GM19238 (cell line): ENCODE results near the gene CLN6.
"Not testable (repeated sequence)": the region's sequence is repeated elsewhere in the genome, so short reads cannot be mapped to it uniquely, and the experiment has no call there.

Source experiments
- DNase-seq: peaks from one replicate; pipeline ENCODE4 v3.0.0; 2011; ENCODE audit warnings: low spot score; ENCODE audit not compliant: insufficient read length

Gene CLN6

DNA sequence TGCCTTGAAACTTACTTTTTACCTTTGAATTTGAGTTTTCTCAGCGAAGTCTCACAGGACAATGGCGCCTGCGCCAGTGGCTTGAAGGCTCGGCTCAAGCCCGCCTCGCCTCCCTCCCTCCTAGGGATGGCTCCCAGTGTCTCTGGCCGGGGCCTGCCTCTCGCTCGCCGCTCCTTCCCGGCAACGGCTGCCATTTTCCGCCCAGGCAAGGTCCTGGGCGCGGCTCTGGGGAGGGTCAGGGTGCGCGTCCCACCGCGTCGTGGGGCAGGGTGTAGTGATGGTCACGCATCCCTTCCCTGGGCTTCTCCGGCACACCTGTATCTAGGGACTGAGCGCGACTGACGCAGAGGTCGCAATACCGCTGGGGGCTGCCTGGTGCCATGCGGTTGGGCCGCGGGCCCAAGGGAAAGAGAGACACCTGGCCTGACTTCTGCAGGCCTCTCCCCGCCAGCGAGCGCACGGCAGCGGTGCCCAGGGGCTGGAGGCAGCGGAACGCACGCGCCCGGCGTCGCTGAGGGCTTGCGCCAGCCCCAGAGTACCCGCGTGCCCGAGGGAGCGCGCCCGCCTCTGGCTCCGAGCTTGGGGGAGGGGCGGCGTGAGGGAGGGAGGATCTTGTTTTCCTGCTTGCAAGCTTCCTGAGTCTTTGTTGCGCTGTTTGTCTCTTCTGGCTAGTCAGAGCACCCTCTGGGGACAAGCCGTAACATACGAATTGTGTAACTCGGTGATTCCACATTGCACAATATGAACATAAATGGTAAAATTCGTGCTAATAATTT, 27.3 kb upstream of the CLN6 start:
- no peak for DNase-seq

DNA sequence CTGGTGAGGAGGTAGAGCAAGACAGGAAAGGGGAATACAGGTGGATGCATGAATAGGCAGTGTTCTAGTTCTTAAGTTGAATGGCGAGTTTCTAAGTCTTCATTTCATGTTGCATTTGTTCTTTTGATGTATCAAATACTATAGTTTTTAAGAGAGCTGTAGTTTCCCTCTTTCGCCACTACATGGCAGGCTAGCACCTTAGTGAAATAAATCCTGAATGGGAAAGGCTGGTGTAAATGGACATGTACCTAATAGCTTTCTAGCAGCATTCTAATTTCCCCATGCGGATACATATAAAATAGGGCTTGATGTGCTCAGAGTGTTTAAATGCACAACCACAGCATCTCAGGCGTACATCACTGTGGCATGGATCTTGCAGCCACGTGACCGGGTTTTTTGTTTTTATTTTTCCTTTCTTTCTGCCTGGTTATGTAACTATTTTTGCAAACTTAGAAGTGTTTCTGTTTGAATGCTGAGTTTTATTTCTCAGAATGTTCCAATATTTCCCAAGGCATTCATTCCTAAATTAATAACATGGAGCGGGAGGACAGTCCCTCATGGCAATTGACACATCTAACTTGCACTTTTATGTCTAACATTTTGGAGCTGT, 23.5 kb upstream of the CLN6 start:
- no peak for DNase-seq

DNA sequence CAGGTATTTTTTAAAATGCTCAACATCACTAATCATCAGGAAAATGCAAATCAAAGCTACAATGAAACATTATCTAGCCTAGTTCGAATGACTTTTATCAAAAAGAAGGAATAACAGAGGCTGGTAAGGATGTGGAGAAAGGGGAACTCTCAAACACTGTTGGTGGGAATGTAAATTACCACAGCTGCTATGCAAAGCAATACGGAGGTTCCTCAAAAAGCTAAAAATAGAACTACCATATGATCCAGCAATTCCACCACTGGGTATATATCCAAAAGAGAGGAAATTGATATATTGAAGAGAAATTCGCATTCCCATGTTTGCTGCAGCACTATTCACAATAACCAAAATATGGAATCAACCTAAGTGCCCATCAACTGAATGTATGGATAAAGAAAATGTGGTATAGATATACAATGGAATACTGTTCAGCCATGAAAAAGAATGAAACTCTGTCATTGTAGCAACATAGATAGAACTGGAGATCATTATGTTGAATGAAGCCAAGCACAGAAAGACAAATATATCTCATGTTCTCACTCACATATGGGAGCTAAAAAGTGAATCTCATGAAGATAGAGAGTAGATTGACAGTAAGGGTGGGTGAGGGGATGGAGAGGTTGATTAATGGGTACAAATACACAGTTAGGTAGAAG, 19.7 kb upstream of the CLN6 start:
- DNase-seq = no peak

DNA sequence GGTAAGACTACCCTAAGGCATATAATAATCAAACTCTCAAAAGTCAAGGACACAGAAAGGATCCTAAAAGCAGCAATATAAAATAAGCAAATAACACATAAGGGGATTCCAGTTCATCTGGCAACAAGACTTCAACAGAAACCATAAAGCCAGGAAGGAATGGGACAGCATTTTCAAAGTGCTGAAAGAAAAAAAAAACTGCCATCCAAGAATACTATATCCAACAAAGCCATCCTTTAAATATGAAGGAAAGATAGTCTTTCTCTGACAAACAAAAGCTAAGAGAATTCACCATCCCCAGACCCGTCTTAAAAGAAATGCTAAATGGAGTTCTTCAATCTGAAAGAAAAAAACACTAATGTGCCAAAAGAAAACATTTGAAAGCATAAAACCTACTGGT, 14.7 kb upstream of the CLN6 start:
- DNase-seq = no peak

DNA sequence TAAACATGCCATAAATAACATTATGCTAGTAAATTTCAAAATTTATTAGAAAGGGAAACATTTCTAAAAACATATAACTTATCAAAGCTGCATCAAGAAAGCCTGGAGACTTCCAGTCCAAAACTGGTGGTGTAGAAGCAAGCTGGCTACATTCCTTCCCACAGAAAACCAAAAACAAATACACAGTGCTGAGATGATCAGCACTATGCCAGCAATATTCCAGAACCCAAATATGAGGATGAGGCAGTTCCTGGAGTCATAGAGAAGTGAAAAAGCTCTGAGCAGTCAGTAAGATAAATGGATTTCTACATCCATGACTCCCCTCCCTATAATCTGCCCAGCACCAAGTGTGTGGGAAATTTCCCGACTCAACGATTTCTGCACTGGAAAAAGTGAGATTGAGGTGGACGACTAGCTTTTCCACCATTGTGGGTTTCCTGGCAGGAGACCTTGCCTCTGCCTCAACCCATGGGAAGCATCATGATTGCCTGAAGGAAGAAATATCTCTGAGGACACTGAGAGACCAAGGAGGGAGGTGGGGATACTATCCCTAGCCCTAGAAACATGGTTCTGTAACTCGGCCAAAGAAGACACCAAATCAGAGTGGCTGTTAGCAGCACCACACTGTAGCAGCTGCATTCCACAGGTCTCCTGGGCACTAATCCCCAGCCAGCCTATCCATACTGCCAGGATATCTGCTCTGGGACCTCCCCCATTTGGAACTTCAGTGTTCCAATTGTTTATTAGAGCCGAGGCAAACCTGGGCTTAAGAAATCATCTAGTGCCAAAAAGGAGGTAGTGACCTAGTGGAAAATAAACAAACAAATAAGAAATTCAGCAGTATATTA, 11.8 kb upstream of the CLN6 start:
- DNase-seq = no peak

DNA sequence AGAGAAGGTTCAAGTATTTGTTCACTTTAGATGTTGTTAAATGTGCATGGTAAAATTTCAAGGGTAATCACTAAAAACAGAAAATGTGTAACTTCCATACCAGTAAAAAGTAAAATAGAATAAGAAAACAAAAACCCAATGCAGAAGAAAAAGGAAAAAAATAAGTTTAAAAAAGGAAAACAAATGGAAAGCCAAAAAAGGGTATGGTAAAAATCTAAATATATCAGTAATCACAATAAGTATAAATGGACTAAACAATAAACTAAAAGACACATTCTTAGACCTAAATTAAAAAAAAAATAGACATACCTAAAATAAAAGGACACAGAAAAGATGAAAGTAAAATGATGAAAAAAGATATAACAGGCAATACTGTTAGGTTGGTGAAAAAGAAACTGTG, 9.5 kb upstream of the CLN6 start:
- DNase-seq = no peak

DNA sequence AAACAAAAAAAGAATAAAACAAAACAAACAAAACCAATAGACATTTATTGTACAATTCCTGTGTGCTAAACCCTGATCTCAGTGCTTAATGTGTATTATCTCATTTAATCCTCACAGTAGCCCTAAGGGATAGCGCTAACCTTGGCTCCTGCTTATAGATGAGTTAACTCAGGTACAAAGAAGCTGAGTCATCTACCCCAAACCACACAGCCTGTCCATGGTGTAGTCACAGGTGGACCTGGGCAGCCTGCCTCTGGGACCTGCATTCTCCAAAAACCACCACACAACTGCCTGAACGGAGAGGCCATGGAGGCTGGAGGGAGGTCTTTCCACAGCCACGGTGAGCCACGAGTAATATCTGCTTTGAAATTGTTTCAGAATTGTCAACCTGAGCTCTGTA, 5.5 kb upstream of the CLN6 start:
- DNase-seq = no peak

DNA sequence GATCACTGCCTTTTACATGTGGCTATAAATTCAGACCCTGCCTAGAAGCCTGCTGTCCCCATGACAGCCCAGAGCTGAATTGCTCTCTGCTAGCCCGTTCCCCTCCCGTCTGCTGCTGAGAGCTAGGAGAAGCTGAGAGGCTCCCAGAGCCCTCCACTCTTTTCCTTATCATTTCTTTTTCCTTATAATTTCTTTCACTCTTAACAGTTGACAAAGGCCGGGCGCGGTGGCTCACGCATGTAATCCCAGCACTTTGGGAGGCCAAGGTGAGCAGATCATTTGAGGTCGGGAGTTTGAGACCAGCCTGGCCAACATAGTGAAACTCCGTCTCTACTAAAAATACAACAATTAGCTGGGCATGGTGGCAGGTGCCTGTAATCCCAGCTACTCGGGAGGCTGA, 5.0 kb upstream of the CLN6 start:
- not testable (repeated sequence) for DNase-seq

DNA sequence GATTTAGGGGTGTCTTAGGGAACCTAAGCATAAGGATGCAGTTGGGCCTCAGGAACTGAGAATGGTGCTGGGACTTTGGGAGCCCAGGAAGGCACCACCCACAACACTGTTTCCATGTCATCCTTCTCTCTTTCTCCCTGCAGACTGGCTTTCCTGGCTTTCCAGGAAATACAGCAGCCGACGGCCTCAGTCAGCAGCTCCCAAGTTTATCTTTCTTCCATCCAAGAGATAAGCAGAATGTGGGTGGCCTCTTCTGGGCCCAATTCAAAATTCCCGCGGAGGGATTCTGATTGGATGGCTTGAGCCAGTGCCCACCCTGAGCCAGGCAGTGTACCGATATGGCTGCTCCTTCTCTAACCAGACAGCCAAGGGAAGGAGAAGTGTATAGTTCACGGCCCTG, 4.5 kb upstream of the CLN6 start:
- no peak for DNase-seq

DNA sequence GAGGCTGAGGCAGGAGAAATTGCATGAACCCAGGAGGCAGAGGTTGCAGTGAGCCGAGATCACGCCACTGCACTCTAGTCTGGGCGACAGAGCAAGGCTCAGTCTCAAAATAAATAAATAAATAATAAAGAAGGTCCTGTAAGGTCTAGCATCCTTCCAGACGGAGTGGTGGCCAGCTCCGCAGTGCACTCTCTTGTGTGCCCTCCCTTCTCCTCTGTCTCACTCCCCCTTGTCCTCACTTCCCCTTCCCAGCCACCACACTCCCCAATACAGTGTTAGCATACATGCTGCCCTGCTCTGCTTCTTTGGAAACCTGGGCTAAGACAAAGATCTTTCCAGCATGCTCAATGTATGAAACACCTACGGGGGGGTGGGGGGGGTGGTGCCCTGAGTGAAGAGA, 3.4 kb upstream of the CLN6 start:
- no peak for DNase-seq

DNA sequence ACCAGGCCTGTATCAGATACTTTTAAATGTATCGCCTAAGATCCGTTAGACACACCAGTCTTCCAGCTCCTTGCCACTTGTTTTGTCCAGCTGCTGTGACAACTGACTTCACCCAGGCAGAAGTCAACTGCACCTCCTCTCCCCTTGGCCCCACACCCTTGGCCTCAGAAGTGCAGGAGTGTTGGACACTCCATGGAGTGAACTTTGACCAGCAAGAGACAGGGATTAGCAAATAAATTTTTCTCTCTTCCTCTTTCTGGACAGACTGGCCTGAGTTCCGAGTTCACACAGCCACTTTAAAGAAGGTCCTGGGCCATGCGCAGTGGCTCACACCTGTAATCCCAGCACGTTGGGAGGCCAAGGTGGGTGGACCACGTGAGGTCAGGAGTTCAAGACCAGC, 2.9 kb upstream of the CLN6 start:
- DNase-seq = no peak

DNA sequence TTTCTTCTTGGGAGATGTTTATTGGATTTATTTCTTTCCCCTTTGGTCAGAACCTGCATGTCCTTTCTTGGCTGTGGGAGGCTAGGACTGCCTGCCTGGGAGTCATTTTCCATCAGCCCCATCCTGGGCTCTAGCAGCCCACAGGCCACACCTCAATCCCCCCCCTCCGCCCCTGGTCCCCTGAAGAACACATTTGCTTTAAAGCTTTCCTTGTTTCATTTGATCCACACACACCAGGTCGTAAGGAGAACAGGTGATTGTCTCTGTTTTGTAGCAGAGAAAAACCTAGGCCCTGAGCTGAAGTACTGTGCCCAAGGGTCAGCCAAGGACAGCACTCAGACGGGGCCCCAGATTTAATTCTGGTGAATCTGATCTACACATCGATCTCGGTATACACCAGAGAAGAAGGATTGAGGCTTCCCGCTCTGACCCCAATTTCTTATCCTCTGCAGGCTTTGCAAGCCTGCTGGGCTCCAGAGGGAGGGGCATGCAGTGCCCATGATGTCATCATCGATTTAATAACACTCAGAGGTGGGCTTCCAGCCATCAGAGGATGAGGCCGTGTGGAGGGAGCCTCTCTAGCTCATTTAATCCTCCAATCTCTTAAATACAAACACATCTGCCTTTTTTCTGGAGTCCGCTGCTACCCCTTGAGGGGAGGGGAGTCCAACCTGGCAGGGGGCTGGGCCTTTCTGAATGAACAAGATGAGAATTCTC, 1.7 kb upstream of the CLN6 start:
- no peak for DNase-seq

DNA sequence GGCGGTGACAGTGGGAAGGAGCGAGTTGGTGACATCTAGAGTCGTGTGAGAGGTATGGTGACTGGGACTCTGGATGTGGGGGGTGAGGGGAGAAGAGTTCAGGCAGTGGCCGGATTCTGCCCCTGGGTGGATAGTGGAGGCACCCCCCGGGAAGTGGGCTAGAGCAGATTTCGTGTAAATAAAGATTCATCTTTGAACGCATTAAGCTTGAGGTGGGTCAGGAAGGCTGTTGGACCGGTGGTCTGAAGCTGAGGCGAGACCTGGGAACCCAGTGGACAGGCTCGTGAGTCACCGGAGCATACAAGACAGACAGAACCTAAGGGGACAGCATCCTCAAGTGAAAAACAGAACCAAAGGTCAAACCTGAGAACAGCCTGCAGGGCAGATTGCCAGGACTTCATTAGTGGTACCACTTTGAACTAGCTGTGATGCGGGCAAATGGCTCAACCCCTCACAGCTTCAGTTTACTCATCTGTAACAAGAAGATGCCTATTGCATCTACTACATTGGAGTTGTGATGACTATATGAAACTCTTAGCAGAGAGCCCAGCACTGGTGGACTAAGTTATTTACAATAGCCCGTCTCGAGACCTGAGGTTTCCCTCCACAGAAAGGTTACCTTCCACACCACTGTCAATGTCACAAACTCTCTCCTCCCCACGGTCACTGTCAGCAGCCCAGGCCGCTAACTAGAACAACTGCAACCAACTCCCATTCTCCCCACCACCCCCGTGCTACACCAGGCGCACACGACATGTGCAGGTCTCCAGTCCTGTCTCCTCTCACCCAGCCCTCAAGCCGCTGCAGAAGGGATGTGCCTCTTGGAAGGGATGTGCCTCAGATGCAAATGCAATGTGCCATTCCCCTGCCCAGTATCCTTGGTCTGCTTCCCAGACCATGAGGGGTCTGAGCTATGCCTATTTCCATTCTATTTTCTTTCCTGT, 901 bp upstream of the CLN6 start:
- peak; percentile 59 for DNase-seq

DNA sequence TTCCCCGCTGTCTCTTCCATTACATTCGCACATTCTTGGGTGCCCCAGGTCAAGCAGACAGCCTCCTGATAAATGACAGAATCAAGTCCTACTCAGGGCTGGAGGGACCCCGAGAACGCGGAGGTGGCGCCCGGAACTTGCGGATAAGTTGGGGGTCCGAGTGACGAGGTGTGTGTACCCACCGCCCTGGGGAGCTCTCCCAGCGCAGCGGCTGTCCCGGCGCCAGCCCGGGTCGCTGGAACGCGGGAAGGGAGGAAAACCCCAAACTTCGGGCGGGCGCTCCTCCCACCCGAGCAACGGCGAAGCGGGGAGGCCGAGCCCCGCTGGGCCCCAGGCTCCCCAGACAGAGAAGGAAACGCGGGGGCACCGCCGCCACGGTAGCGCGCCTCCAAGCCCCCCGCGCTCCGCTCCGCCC, 550 bp downstream of the CLN6 start:
- DNase-seq = no peak

DNA sequence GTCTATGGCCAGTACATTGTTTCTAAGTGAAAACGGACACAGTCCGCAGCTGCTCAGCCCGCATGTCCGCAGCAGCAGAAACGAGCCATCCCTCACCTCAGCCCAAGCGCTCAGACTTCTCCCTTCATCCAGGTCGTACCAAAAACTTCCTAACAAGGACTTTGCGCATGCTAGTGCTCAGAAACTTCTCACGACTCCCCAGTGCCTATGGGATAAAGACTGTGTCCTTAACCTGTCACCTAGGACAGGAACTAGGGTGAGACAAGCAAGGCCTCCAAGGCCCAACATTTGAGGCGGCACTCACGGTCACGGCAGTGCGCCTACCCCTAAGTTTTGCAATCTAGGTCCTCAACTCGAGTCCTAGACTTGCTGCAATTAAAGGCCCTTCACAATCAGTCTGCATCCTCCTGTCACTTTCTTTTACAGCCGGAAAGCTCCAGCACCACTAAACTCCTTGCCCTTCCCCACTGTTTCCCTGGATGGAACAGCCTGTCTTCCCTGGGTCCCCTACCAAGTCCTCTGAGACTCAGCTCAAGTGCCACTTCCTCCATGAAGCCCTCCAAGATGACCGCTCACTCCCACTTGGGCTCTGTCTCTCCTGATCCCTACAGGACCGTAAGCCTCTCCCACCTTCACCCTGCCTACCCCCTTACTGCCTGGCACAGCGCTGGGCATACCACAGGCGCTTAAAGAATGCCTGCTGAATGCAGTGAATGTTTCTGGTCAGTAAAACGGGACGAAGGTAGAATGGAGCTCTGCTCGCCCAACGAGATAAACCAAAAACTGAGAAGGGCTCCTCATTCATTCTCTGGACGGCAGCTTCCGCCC, 1.2 kb downstream of the CLN6 start:
- DNase-seq = no peak

DNA sequence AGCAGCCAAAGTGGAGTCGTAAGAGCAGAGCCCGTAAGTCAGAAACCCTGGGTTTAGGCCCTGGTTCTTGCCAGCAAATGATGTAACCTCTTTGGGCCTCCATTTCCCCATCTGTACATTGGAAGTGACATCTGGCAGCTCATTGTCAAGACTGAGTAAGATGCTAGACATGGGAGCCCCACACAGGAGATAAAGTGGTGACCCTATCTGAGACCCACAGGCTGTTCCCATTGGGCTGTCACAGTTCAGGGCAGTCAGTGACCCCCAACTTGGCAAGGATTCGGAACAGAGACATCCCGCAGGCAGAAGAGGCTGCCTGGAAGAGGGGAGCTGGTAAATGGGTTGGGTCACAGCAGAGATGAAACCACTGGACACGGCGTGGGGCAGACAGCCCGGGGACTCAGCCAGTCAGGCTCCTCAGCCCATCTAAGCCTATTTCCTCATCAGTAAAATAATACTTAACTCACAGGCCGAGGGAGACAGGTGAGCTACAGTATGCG, 1.8 kb downstream of the CLN6 start:
- no peak for DNase-seq

DNA sequence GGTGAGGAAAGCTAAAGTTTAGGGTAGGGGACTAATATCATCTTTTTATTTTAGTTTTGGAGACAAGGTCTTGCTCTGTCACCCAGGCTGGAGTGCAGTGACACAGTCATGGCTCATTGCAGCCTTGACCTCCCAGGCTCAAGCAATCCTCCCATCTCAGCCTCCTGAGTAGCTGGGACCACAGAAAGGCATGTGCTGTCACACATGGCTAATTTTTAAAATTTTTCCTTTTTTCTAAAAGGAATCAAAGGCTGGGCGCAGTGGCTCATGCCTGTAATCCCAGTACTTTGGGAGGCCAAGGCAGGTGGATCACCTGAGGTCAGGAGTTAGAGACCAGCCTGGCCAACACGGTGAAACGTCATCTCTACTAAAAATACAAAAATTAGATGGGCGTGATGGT, 4.1 kb downstream of the CLN6 start:
- DNase-seq = not testable (repeated sequence)

DNA sequence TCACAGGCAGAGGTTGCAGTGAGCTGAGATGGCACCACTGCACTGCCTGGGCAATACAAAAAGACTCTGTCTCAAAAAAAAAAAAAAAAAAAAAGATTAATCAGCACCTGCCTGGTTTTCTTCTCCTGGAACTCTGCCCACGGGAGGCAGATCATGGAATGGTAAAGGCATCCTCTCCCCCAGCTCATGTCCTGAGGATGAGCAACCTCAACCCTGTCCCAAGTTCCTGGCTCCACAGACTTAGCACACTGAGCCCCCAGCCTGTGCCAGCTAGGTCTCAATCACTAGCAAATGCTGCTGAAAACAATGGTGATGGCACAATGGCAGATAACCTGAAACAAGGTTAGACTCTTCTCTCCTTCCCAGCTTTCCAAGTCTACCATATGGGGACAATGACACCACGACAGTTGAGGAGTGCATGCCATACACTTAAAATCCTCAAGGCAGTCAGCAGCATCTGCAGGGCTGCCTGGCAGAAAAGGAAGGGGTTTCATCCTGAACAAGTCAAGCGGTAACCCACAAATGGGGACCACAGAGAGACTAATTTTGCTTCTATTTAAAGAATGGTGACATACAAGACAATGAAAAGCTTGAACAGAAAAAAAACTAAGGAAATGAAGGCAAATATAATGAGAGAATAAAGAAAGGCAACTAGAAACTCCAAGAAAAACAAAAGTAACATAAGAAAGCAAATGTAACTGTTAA, 4.8 kb downstream of the CLN6 start:
- no peak for DNase-seq
